ENCODE results near the gene THRA.

DNA sequence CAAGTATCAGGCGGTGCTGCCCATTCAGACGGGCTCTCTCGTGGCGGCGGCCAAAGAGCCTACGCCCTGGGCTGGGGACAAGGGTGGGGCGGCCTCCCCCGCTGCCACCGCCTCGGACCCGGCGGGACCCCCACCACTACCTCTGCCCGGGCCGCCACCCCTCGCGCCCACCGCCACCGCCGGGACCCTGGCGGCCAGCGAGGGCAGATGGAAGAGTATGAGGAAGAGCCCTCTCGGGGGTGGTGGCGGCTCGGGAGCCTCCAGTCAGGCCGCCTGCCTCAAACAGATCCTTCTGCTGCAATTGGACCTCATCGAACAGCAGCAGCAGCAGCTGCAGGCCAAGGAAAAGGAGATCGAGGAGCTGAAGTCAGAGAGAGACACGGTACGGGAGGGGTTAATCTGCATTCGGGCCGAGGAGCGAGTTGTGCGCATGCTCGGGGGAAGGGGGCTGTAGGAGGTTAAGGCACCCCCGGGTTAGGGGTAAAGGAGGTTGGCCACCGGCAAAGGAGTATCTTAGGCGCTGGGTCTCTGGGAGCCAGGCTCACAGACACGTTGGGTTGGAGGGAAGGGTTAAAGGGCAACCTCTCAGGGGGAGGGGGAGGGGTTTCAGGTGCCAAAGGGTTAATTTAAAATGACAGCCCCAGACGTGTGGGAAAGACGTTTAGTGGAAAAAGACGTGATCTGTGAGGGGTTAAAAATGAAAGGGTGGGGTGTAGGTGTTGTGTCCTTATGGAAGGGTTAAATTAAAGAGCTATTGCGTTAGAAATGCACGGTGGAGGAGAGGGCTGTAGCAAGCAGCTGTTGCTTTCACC, 60.4 kb downstream of the THRA start:
- TF ChIP-seq POLR2A (IDR thresholded peaks at IDR 0.05): no peak
- TF ChIP-seq, protein P1, sequence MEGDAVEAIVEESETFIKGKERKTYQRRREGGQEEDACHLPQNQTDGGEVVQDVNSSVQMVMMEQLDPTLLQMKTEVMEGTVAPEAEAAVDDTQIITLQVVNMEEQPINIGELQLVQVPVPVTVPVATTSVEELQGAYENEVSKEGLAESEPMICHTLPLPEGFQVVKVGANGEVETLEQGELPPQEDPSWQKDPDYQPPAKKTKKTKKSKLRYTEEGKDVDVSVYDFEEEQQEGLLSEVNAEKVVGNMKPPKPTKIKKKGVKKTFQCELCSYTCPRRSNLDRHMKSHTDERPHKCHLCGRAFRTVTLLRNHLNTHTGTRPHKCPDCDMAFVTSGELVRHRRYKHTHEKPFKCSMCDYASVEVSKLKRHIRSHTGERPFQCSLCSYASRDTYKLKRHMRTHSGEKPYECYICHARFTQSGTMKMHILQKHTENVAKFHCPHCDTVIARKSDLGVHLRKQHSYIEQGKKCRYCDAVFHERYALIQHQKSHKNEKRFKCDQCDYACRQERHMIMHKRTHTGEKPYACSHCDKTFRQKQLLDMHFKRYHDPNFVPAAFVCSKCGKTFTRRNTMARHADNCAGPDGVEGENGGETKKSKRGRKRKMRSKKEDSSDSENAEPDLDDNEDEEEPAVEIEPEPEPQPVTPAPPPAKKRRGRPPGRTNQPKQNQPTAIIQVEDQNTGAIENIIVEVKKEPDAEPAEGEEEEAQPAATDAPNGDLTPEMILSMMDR (IDR thresholded peaks at IDR 0.05): no peak

Data from thyroid gland (tissue), 4 donors.